CD14-positive monocyte (primary cell): ENCODE data around the gene TNPO3. TPM values are rescaled to one million over a fixed set of nuclear protein-coding genes. Genes with fewer than 3 reads are reported as not detected.

Source experiments
- DNase-seq, 3 donors: peaks; one replicate each; pipeline ENCODE4 v3.0.0-alpha.2; 2011 to 2022
- H2AFZ ChIP-seq: 2 replicates; pipeline ENCODE4 v1.6.0; 2012; ENCODE audit warnings: mild to moderate bottlenecking, low read depth, low read length, inconsistent platforms; ENCODE audit not compliant: insufficient read depth, poor library complexity, severe bottlenecking
- H3K27ac ChIP-seq, 2 donors: 1 replicate in 1 of 2; 2 replicates in 1 of 2; pipeline ENCODE4 v1.5.1; 2012 to 2013; ENCODE audit warnings: low read length in 2 of 2, control low read depth in 1 of 2, inconsistent platforms in 1 of 2, low read depth in 1 of 2, mild to moderate bottlenecking in 1 of 2
- H3K27me3 ChIP-seq, 2 donors: one replicate each; pipeline versions ENCODE4 v1.6.0 to v1.6.1; 2011 to 2013; ENCODE audit warnings: low read length in 2 of 2; ENCODE audit not compliant: control insufficient read depth in 2 of 2, insufficient read depth in 2 of 2
- H3K36me3 ChIP-seq, 2 donors: replicated peaks in 1 of 2; 1 replicate in 1 of 2; 2 replicates in 1 of 2; pipeline versions ENCODE4 v1.5.1 to v1.6.1; 2012 to 2013; ENCODE audit warnings: low read length in 2 of 2, control low read depth in 1 of 2, inconsistent platforms in 1 of 2, mild to moderate bottlenecking in 1 of 2; ENCODE audit not compliant: insufficient read depth in 2 of 2, control insufficient read depth in 1 of 2
- H3K4me1 ChIP-seq, 2 donors: 1 replicate in 1 of 2; 2 replicates in 1 of 2; pipeline versions ENCODE4 v1.5.1 to v1.6.1; 2012 to 2013; ENCODE audit warnings: low read length in 2 of 2, control low read depth in 1 of 2, inconsistent platforms in 1 of 2, mild to moderate bottlenecking in 1 of 2, moderate library complexity in 1 of 2; ENCODE audit not compliant: insufficient read depth in 2 of 2, control insufficient read depth in 1 of 2
- H3K4me2 ChIP-seq: replicated peaks from 2 replicates; pipeline ENCODE3; 2012; ENCODE audit warnings: low read length, moderate library complexity, mild to moderate bottlenecking; ENCODE audit not compliant: poor library complexity, severe bottlenecking; ENCODE audit errors: extremely low read depth
- H3K4me3 ChIP-seq, 3 experiments: fragments of 200-600 bp in 1 of 3; sonication (generic) in 1 of 3; replicated peaks in 1 of 3; 1 replicate in 2 of 3; 2 replicates in 1 of 3; pipeline ENCODE4 v1.5.1; 2011 to 2013; ENCODE audit warnings: low read length in 3 of 3, mild to moderate bottlenecking in 3 of 3, control low read depth in 2 of 3, low read depth in 2 of 3, inconsistent platforms in 1 of 3, moderate library complexity in 1 of 3
- H3K79me2 ChIP-seq: 2 replicates; pipeline ENCODE4 v1.6.0; 2012; ENCODE audit warnings: mild to moderate bottlenecking, control low read depth, inconsistent platforms, low read length, moderate library complexity; ENCODE audit not compliant: insufficient read depth
- H3K9ac ChIP-seq: 2 replicates; pipeline ENCODE4 v1.6.0; 2017; ENCODE audit warnings: low read length, mild to moderate bottlenecking; ENCODE audit not compliant: insufficient read depth, poor library complexity, severe bottlenecking
- H3K9me3 ChIP-seq, 2 donors: replicated peaks in 1 of 2; 1 replicate in 1 of 2; 2 replicates in 1 of 2; pipeline versions ENCODE4 v1.5.1 to v1.6.1; 2012 to 2013; ENCODE audit warnings: low read length in 2 of 2, control low read depth in 1 of 2; ENCODE audit not compliant: control insufficient read depth in 1 of 2, insufficient read depth in 1 of 2
- H4K20me1 ChIP-seq: 2 replicates; pipeline ENCODE4 v1.6.0; 2012; ENCODE audit warnings: mild to moderate bottlenecking, low read length, control low read depth, moderate library complexity; ENCODE audit not compliant: insufficient read depth
- H3K27ac Mint-ChIP-seq, 7 donors: one replicate each; pipeline ENCODE4 v1.8.0; 2020; ENCODE audit warnings: mild to moderate bottlenecking in 7 of 7, mixed read lengths in 7 of 7, moderate library complexity in 6 of 7, inconsistent platforms in 2 of 7
- H3K27me3 Mint-ChIP-seq, 3 donors: one replicate each; pipeline ENCODE4 v1.8.0; 2021 to 2022; ENCODE audit warnings: low read depth in 3 of 3, mild to moderate bottlenecking in 3 of 3, mixed read lengths in 3 of 3, moderate library complexity in 3 of 3, inconsistent platforms in 1 of 3
- H3K36me3 Mint-ChIP-seq, 2 donors: one replicate each; pipeline ENCODE4 v1.8.0; 2020; ENCODE audit warnings: mixed read lengths in 2 of 2, inconsistent platforms in 1 of 2, mild to moderate bottlenecking in 1 of 2
- H3K4me1 Mint-ChIP-seq: one replicate; pipeline ENCODE4 v1.8.0; 2020; ENCODE audit warnings: mild to moderate bottlenecking, mixed read lengths
- H3K4me3 Mint-ChIP-seq, 2 donors: one replicate each; pipeline ENCODE4 v1.8.0; 2020; ENCODE audit warnings: mild to moderate bottlenecking in 2 of 2, mixed read lengths in 2 of 2, moderate library complexity in 1 of 2
- H3K9me3 Mint-ChIP-seq, 7 donors: one replicate each; pipeline ENCODE4 v1.8.0; 2020 to 2022; ENCODE audit warnings: mixed read lengths in 7 of 7, mild to moderate bottlenecking in 6 of 7, moderate library complexity in 6 of 7, inconsistent platforms in 2 of 7
- CTCF ChIP-seq: fragments of 200-600 bp; IDR thresholded peaks from one replicate; pipeline ENCODE4 v1.8.0; 2022; ENCODE audit warnings: antibody characterized with exemption, mild to moderate bottlenecking
- WGBS: methylation state at CpG from one replicate; pipeline ENCODE4 v1.1.5; 2013; ENCODE audit warnings: missing lambda C conversion rate; ENCODE audit not compliant: insufficient coverage; 5-methylcytosine and 5-hydroxymethylcytosine counted together
- intact Hi-C, 2 donors: fragments of 100-400 bp; cut with micrococcal nuclease; formaldehyde crosslinking; loops; one replicate each; pipeline versions ENCODE4 v1.15.0 to v1.15.1; 2023
- polyA plus RNA-seq, 3 donors: library from polyadenylated mRNA; depleted of rRNA in 1 of 3; unstranded in 2 of 3; stranded (reverse) in 1 of 3; fragments of 300-500 nt in 2 of 3; fragments of >200 nt in 1 of 3; fragmentation: Illumina TruSeq in 2 of 3; gene quantifications; 1 replicate in 2 of 3; 2 replicates in 1 of 3; pipeline ENCODE4 v1.2.3, GENCODE V29; 2012 to 2021

The TNPO3 gene
- polyA plus RNA-seq, 3 donors, result 17.0 to 23.8 (median 19.7) TPM

GRCh38 chr7:128939075-128939860 lies 115.6 kb downstream of the TNPO3 start:
- H3K36me3 Mint-ChIP-seq, result peaks cover 11 to 25% of the 10 kb centered on the region in 2 donors
- Histone ChIP-seq H3K9ac (peak overlapping the region; percentile 95), H2AFZ (peak overlapping the region; percentile 37), H3K27ac (peak overlapping the region; percentile 90 to 97), H3K36me3 (peaks cover 9 to 19% of the 10 kb centered on the region in 2 donors), H3K4me1 (peaks cover 72 to 80% of the 10 kb centered on the region in 2 donors), H3K79me2 (peaks cover 88% of the 10 kb centered on the region), H3K9me3 (no peaks in the 10 kb centered on the region), H4K20me1 (peaks cover 42% of the 10 kb centered on the region), H3K27me3 (no peaks in the 10 kb centered on the region), H3K4me2 (peak overlapping the region; percentile 86), H3K4me3 (peak overlapping the region; percentile 86 to 97 (median 87))
- no peaks in the 10 kb centered on the region for H3K9me3 Mint-ChIP-seq
- H3K27ac Mint-ChIP-seq, result peak overlapping the region; percentile 94 to 98 (median 96)
- H3K4me1 Mint-ChIP-seq, result peaks cover 76% of the 10 kb centered on the region
- 0% methylated on average over 3 of the region's 7 CpGs for WGBS
- intact Hi-C loops, result no loop called here
- H3K4me3 Mint-ChIP-seq, result peak overlapping the region; percentile 99
- no peak for TF ChIP-seq CTCF
- DNase-seq, result peak; percentile 51 to 84 (median 63)
- no peaks in the 10 kb centered on the region for H3K27me3 Mint-ChIP-seq

GRCh38 chr7:128938544-128939074 lies 116.3 kb downstream of the TNPO3 start:
- H3K36me3 ChIP-seq, result peaks cover 9 to 16% of the 10 kb centered on the region in 2 donors
- peak overlapping the region; percentile 95 for H3K9ac ChIP-seq
- Mint-ChIP-seq H3K27ac (peak overlapping the region; percentile 94 to 98 (median 97)), H3K36me3 (peaks cover 10 to 20% of the 10 kb centered on the region in 2 donors), H3K4me3 (peak overlapping the region; percentile 99), H3K4me1 (peaks cover 76% of the 10 kb centered on the region), H3K27me3 (no peaks in the 10 kb centered on the region), H3K9me3 (no peaks in the 10 kb centered on the region)
- H3K27me3 ChIP-seq, result no peaks in the 10 kb centered on the region
- peaks cover 85% of the 10 kb centered on the region for H3K79me2 ChIP-seq
- H3K4me3 ChIP-seq, result peak overlapping the region; percentile 86 to 97 (median 87)
- peaks cover 73 to 80% of the 10 kb centered on the region in 2 donors for H3K4me1 ChIP-seq
- peak overlapping the region; percentile 77 for H2AFZ ChIP-seq
- no peak for TF ChIP-seq CTCF
- peak overlapping the region; percentile 90 to 97 for H3K27ac ChIP-seq
- intact Hi-C loops, result no loop called here
- peak overlapping the region; percentile 86 for H3K4me2 ChIP-seq
- peaks cover 35% of the 10 kb centered on the region for H4K20me1 ChIP-seq
- DNase-seq, result peak; percentile 30 to 69 (median 43)
- H3K9me3 ChIP-seq, result no peaks in the 10 kb centered on the region
- WGBS, result under 1% methylated on average over 16 of the region's 30 CpGs
